Endothelial cell of umbilical vein (primary cell): ENCODE data around the gene RAB8B.

Experiments
- EZH2 ChIP-seq: IDR thresholded peaks from 2 replicates; pipeline ENCODE4 v1.6.1; 2012; ENCODE audit warnings: borderline replicate concordance, low read depth, mild to moderate bottlenecking, moderate library complexity, low read length, inconsistent platforms; ENCODE audit not compliant: severe bottlenecking
- FOS ChIP-seq: IDR thresholded peaks from 2 replicates; pipeline ENCODE4 v1.6.1; 2011; ENCODE audit warnings: mild to moderate bottlenecking, low read length, moderate library complexity, borderline replicate concordance; ENCODE audit not compliant: insufficient read depth
- POLR2AphosphoS5 ChIP-seq: IDR thresholded peaks from 2 replicates; pipeline ENCODE4 v1.6.1; 2012; ENCODE audit warnings: low read depth, mild to moderate bottlenecking, control low read depth, low read length, moderate library complexity; ENCODE audit not compliant: insufficient read depth
- TF ChIP-seq, protein P1 (sequence below), 2 donors: IDR thresholded peaks; 1 replicate in 1 of 2; 2 replicates in 1 of 2; pipeline ENCODE4 v1.5.1; 2011; ENCODE audit warnings: low read length in 2 of 2, mild to moderate bottlenecking in 2 of 2, moderate library complexity in 2 of 2, control low read depth in 1 of 2, inconsistent platforms in 1 of 2, low read depth in 1 of 2; ENCODE audit not compliant: insufficient read depth in 1 of 2; ENCODE audit errors: extremely low read depth in 1 of 2
- TF ChIP-seq, protein P2 (sequence below): IDR thresholded peaks from 2 replicates; pipeline ENCODE4 v1.6.1; 2011; ENCODE audit not compliant: insufficient read depth, insufficient read length

DNA sequence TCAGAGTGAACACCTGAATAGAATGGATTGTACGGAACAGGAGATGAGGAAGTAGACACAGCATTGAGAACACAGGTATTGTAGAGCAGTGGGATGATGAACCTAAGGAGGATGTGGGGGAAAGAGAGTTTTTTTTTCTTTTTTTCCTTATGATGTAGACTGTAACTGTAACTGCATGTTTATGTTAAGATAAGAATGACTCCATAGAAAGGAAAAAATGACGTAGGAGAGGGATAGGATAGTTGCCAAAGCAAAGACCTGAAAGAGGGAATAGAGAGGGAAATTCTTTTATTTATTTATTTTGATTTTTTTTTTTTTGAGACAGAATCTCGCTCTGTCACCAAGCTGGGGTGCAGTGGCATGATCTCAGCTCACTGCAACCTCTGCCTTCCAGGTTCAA is 121.2 kb downstream of the RAB8B start:
- TF ChIP-seq, protein P1, sequence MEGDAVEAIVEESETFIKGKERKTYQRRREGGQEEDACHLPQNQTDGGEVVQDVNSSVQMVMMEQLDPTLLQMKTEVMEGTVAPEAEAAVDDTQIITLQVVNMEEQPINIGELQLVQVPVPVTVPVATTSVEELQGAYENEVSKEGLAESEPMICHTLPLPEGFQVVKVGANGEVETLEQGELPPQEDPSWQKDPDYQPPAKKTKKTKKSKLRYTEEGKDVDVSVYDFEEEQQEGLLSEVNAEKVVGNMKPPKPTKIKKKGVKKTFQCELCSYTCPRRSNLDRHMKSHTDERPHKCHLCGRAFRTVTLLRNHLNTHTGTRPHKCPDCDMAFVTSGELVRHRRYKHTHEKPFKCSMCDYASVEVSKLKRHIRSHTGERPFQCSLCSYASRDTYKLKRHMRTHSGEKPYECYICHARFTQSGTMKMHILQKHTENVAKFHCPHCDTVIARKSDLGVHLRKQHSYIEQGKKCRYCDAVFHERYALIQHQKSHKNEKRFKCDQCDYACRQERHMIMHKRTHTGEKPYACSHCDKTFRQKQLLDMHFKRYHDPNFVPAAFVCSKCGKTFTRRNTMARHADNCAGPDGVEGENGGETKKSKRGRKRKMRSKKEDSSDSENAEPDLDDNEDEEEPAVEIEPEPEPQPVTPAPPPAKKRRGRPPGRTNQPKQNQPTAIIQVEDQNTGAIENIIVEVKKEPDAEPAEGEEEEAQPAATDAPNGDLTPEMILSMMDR (IDR thresholded peaks at IDR 0.05; ENCODE audit: extremely low read depth in 1 of 2, insufficient read depth in 1 of 2, low read depth in 1 of 2, low read length in 2 of 2): no peak
- TF ChIP-seq FOS: no peak
- TF ChIP-seq POLR2AphosphoS5: no peak
- TF ChIP-seq, protein P2, sequence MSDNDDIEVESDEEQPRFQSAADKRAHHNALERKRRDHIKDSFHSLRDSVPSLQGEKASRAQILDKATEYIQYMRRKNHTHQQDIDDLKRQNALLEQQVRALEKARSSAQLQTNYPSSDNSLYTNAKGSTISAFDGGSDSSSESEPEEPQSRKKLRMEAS: no peak
- no peak for TF ChIP-seq EZH2
